ENCODE data around the gene CPXM1.

GRCh38 chr20:2745936-2746635 lies 54.3 kb downstream of the CPXM1 start:
- TF ChIP-seq CTCF (IDR thresholded peaks at IDR 0.05; ENCODE audit: poor library complexity) (no peak), EZH2 (IDR thresholded peaks at IDR 0.05; ENCODE audit: borderline replicate concordance) (no peak), EZH2phosphoT487 (IDR thresholded peaks at IDR 0.05; ENCODE audit: low read depth, severe bottlenecking, unreplicated experiment) (no peak)

All from hepatocyte (in vitro differentiated cells).